OCI-LY1 (cell line): Measurements from ENCODE around the gene HOXD9.

ENCODE experiments used
- H2AFZ ChIP-seq: fragments of 200-600 bp; sonication (generic), shearing (Covaris generic); 2 replicates; pipeline ENCODE4 v1.6.0; 2014; ENCODE audit warnings: antibody characterized with exemption, mild to moderate bottlenecking, low read length
- H3F3A ChIP-seq: fragments of 200-600 bp; sonication (generic), shearing (Covaris generic); 2 replicates; pipeline ENCODE4 v1.6.0; 2014; ENCODE audit warnings: mild to moderate bottlenecking, antibody characterized with exemption, low read length, moderate library complexity; ENCODE audit not compliant: insufficient read depth
- H3K27ac ChIP-seq: fragments of 200-600 bp; sonication (generic); 2 replicates; pipeline ENCODE4 v1.5.1; 2014; ENCODE audit warnings: low read length, mixed run types, mild to moderate bottlenecking, low read depth; ENCODE audit not compliant: poor library complexity, severe bottlenecking
- H3K27me3 ChIP-seq: fragments of 200-600 bp; sonication (generic); 2 replicates; pipeline ENCODE4 v1.6.0; 2014; ENCODE audit warnings: antibody characterized with exemption, mild to moderate bottlenecking, low read length, moderate library complexity; ENCODE audit not compliant: insufficient read depth
- H3K36me3 ChIP-seq: fragments of 200-600 bp; sonication (generic); 2 replicates; pipeline ENCODE4 v1.6.1; 2014; ENCODE audit warnings: mild to moderate bottlenecking, antibody characterized with exemption, low read length, moderate library complexity, mixed read lengths; ENCODE audit not compliant: insufficient read depth
- H3K4me1 ChIP-seq: fragments of 200-600 bp; sonication (generic); 2 replicates; pipeline ENCODE4 v1.5.1; 2014; ENCODE audit warnings: mild to moderate bottlenecking, low read length, moderate library complexity; ENCODE audit not compliant: insufficient read depth, severe bottlenecking
- H3K4me2 ChIP-seq: fragments of 200-600 bp; sonication (generic), shearing (Covaris generic); 2 replicates; pipeline ENCODE4 v1.6.1; 2014; ENCODE audit warnings: low read length
- H3K4me3 ChIP-seq: fragments of 200-600 bp; sonication (generic); 2 replicates; pipeline ENCODE4 v1.5.1; 2014; ENCODE audit warnings: low read length, low read depth, mild to moderate bottlenecking, mixed read lengths; ENCODE audit not compliant: poor library complexity, severe bottlenecking
- H3K79me2 ChIP-seq: fragments of 200-600 bp; shearing (Covaris generic); 2 replicates; pipeline ENCODE4 v1.6.1; 2016; ENCODE audit warnings: mixed run types, low read length, mixed read lengths; ENCODE audit not compliant: insufficient read depth
- H3K9ac ChIP-seq: fragments of 200-600 bp; sonication (generic), shearing (Covaris generic); 2 replicates; pipeline ENCODE4 v1.6.1; 2014; ENCODE audit warnings: mild to moderate bottlenecking, low read length, mixed read lengths
- H3K9me2 ChIP-seq: fragments of 200-600 bp; sonication (generic), shearing (Covaris generic); 2 replicates; pipeline ENCODE4 v1.6.1; 2014; ENCODE audit warnings: low read depth, mild to moderate bottlenecking, low read length, mixed read lengths
- H3K9me3 ChIP-seq: fragments of 200-600 bp; shearing (Covaris generic); 2 replicates; pipeline ENCODE4 v1.6.1; 2014; ENCODE audit warnings: low read length, mixed read lengths
- H4K20me1 ChIP-seq: fragments of 200-600 bp; sonication (generic), shearing (Covaris generic); 2 replicates; pipeline ENCODE4 v1.6.0; 2016; ENCODE audit warnings: mild to moderate bottlenecking, low read length; ENCODE audit not compliant: insufficient read depth
- EZH2 ChIP-seq: fragments of 200-600 bp; sonication (generic), shearing (Covaris generic); IDR thresholded peaks from 2 replicates; pipeline ENCODE4 v1.8.0; 2017; ENCODE audit warnings: borderline replicate concordance, mixed run types, mild to moderate bottlenecking, antibody characterized with exemption, low read length, moderate library complexity, mixed read lengths
- TF ChIP-seq, protein P1 (sequence below): fragments of 200-600 bp; sonication (generic), shearing (Covaris generic); IDR thresholded peaks from 2 replicates; pipeline ENCODE4 v1.5.1; 2017; ENCODE audit warnings: mild to moderate bottlenecking, antibody characterized with exemption, low read length, moderate library complexity, mixed read lengths

HOXD9 gene

GRCh38 chr2:176087330-176088047 lies 35.0 kb upstream of the HOXD9 start:
- Histone ChIP-seq H3K36me3 (no peaks in the 10 kb centered on the region), H3K4me2 (no peak overlapping the region), H3K9me3 (no peaks in the 10 kb centered on the region), H3K27me3 (peaks cover 6% of the 10 kb centered on the region; the same call in 1 of the 2 replicates), H3F3A (no peaks in the 10 kb centered on the region), H3K27ac (no peak overlapping the region), H4K20me1 (no peaks in the 10 kb centered on the region), H3K4me3 (no peak overlapping the region), H3K79me2 (no peaks in the 10 kb centered on the region), H3K9me2 (no peaks in the 10 kb centered on the region), H3K9ac (no peak overlapping the region), H3K4me1 (no peaks in the 10 kb centered on the region), H2AFZ (no peak overlapping the region)
- TF ChIP-seq, protein P1, sequence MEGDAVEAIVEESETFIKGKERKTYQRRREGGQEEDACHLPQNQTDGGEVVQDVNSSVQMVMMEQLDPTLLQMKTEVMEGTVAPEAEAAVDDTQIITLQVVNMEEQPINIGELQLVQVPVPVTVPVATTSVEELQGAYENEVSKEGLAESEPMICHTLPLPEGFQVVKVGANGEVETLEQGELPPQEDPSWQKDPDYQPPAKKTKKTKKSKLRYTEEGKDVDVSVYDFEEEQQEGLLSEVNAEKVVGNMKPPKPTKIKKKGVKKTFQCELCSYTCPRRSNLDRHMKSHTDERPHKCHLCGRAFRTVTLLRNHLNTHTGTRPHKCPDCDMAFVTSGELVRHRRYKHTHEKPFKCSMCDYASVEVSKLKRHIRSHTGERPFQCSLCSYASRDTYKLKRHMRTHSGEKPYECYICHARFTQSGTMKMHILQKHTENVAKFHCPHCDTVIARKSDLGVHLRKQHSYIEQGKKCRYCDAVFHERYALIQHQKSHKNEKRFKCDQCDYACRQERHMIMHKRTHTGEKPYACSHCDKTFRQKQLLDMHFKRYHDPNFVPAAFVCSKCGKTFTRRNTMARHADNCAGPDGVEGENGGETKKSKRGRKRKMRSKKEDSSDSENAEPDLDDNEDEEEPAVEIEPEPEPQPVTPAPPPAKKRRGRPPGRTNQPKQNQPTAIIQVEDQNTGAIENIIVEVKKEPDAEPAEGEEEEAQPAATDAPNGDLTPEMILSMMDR: no peak
- TF ChIP-seq EZH2: no peak

DNA sequence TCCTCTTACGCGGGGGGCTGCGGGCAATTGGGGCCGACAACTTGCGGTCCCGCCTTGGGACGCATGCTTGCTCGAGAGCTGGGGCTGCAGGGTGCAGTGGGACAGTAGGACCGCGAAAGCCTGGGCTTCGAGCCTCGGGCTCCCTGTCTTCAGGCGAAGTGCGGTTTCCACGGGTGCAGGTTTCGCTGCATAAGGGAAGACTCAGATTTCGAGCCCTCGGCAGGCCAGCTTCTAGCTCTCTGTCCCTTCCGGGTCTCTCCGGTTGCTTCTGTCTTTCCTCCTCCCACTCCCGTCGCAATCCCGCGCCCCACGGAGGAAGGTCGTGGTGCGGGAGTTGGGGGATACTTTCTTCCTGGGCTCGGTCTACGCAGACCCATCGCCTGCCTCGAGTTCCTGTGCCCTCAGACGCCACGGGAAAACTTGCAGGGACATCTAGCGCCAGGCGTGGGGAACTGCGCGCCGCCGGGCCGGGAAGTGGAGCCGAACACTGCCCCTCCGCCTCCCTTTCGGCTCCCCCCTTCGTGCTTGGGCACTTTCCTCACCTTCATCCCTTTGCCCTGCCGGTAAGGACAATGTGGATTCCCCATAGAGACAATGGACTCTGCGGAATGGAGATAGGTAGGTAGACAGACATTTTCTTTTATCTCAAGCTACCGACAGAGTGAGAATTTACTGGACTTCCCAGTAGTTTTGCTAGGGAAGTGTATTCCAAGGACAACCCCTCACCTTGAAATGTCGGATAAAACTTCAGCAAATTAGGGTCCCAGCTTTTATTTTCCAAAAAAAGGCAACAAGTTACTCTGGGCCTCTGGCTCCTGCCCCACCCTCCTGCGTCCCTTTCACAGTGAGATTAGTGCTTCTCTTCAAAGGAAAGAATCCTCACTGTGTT lies 34.2 kb upstream of the HOXD9 start:
- H3K36me3 ChIP-seq: no peaks in the 10 kb centered on the region
- H3K4me3 ChIP-seq: no peak overlapping the region
- no peak overlapping the region for H3K27ac ChIP-seq
- H2AFZ ChIP-seq: no peak overlapping the region
- H3F3A ChIP-seq: no peaks in the 10 kb centered on the region
- no peaks in the 10 kb centered on the region for H4K20me1 ChIP-seq
- no peak for TF ChIP-seq EZH2
- TF ChIP-seq, protein P1: peak; percentile 33; the same call in 1 of the 2 replicates
- H3K4me1 ChIP-seq: no peaks in the 10 kb centered on the region
- peaks cover 6% of the 10 kb centered on the region; the same call in 1 of the 2 replicates for H3K27me3 ChIP-seq
- no peaks in the 10 kb centered on the region for H3K9me3 ChIP-seq
- no peak overlapping the region for H3K9ac ChIP-seq
- no peak overlapping the region for H3K4me2 ChIP-seq
- H3K79me2 ChIP-seq: no peaks in the 10 kb centered on the region
- H3K9me2 ChIP-seq: no peaks in the 10 kb centered on the region

DNA sequence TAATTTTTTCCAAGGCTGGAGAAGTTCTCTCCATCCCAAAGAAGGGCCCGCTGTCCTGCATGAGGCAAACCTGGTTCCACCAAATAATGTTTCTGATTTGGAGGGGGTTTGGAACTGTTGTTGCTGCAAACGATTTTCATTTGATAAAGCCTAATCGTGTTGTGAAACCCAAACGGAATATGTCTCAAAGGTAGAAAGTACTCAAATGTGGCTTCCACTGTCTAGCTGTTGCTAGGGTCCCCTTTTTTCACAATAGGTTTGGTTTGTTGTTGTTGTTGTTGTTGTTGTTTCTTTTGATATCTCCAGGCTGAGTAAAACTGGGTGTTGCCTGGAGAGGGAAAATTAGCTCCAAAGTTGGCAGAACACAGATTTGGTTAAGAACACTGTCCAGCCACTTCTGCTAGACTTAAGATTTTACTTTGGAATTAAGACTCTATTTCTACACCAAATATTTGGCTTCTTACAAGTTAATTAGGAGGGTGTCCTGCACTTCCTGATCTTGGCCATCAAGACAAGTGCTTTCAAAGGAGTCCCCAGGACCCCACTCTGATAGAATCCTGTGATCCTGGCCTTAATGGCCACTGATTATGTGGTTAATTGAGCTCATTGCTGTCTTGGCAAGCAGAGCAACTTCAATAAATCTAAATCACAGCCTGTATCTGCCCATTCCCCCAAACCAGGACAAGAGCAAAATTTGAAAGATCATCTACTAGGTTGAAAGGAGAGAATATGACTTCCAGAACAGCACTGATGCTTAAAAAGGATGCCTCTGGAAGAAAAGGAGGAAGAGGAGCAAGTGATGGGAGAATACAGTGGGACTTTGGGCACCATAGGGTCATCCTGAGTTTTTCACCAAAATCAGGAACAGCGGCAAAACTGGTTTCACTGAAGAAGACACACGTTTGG lies 33.3 kb upstream of the HOXD9 start:
- H3K4me3 ChIP-seq: no peak overlapping the region
- H3K79me2 ChIP-seq: no peaks in the 10 kb centered on the region
- no peaks in the 10 kb centered on the region for H3F3A ChIP-seq
- H3K9me3 ChIP-seq: no peaks in the 10 kb centered on the region
- TF ChIP-seq, protein P1: no peak
- no peak for TF ChIP-seq EZH2
- no peaks in the 10 kb centered on the region for H3K9me2 ChIP-seq
- H4K20me1 ChIP-seq: no peaks in the 10 kb centered on the region
- no peaks in the 10 kb centered on the region for H3K4me1 ChIP-seq
- H3K9ac ChIP-seq: no peak overlapping the region
- H3K36me3 ChIP-seq: no peaks in the 10 kb centered on the region
- peaks cover 6% of the 10 kb centered on the region; the same call in 1 of the 2 replicates for H3K27me3 ChIP-seq
- H2AFZ ChIP-seq: no peak overlapping the region
- H3K4me2 ChIP-seq: no peak overlapping the region
- H3K27ac ChIP-seq: no peak overlapping the region
